ENCODE data around the gene NR3C2. TPM values are rescaled to one million over a fixed set of nuclear protein-coding genes. Genes with fewer than 3 reads are reported as not detected.
"Not testable (repeated sequence)": the region's sequence is repeated elsewhere in the genome, so short reads cannot be mapped to it uniquely, and the experiment has no call there.

NR3C2 gene
- total RNA-seq, 1 donor from 2014 or later: 0.75 TPM

- H3K4me1 Mint-ChIP-seq (ENCODE audit: unreplicated experiment): peaks cover 6% of the 10 kb centered on the region
These were observed 351.4 kb downstream of the NR3C2 start for GRCh38 chr4:148090503-148091476.

GRCh38 chr4:148090029-148090428 lies 352.2 kb downstream of the NR3C2 start:
- Mint-ChIP-seq H3K4me3 (ENCODE audit: unreplicated experiment) (no peak overlapping the region), H3K36me3 (ENCODE audit: unreplicated experiment) (peaks cover 10% of the 10 kb centered on the region), H3K9me3 (ENCODE audit: unreplicated experiment) (peaks cover 27% of the 10 kb centered on the region), H3K27me3 (ENCODE audit: unreplicated experiment) (no peaks in the 10 kb centered on the region), H3K4me1 (ENCODE audit: unreplicated experiment) (peaks cover 6% of the 10 kb centered on the region), H3K27ac (ENCODE audit: unreplicated experiment) (no peak overlapping the region)
- no peak for DNase-seq (ENCODE audit: extremely low spot score, unreplicated experiment)
- no peak for TF ChIP-seq CTCF (IDR thresholded peaks at IDR 0.05)

More at GRCh38 chr4:148090503-148091476, 351.4 kb downstream of the NR3C2 start:
- TF ChIP-seq CTCF (IDR thresholded peaks at IDR 0.05): no peak
- DNase-seq (ENCODE audit: extremely low spot score, unreplicated experiment): peak; percentile 79
- H3K4me3 Mint-ChIP-seq (ENCODE audit: unreplicated experiment): no peak overlapping the region
- no peak overlapping the region for H3K27ac Mint-ChIP-seq (ENCODE audit: unreplicated experiment)
- no peaks in the 10 kb centered on the region for H3K27me3 Mint-ChIP-seq (ENCODE audit: unreplicated experiment)
- peaks cover 4% of the 10 kb centered on the region for H3K36me3 Mint-ChIP-seq (ENCODE audit: unreplicated experiment)
- peaks cover 19% of the 10 kb centered on the region for H3K9me3 Mint-ChIP-seq (ENCODE audit: unreplicated experiment)

DNA sequence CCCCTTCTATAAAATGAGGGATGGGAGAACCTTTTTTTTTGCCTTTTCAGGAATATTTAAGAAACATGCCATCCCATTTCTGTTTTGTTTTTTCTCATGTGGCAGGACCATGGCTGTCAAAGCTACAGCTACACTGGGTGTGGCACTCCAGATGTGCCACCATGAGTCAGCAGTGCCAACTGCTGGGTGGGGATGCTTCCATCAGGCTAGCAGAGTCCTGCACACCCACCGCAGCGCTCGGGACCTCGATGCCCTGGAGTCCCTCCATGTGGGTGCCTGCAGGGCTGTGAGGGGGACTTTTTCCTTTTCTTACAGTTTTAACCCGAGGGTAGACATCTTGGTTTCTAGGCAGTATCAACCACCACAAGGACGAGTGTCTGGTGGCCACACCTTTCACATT lies 352.6 kb downstream of the NR3C2 start:
- TF ChIP-seq CTCF (IDR thresholded peaks at IDR 0.05): no peak
- H3K27ac Mint-ChIP-seq (ENCODE audit: unreplicated experiment): no peak overlapping the region
- no peaks in the 10 kb centered on the region for H3K27me3 Mint-ChIP-seq (ENCODE audit: unreplicated experiment)
- peaks cover 29% of the 10 kb centered on the region for H3K9me3 Mint-ChIP-seq (ENCODE audit: unreplicated experiment)
- H3K4me1 Mint-ChIP-seq (ENCODE audit: unreplicated experiment): peaks cover 6% of the 10 kb centered on the region
- no peak for DNase-seq (ENCODE audit: extremely low spot score, unreplicated experiment)
- peaks cover 11% of the 10 kb centered on the region for H3K36me3 Mint-ChIP-seq (ENCODE audit: unreplicated experiment)
- no peak overlapping the region for H3K4me3 Mint-ChIP-seq (ENCODE audit: unreplicated experiment)

DNA sequence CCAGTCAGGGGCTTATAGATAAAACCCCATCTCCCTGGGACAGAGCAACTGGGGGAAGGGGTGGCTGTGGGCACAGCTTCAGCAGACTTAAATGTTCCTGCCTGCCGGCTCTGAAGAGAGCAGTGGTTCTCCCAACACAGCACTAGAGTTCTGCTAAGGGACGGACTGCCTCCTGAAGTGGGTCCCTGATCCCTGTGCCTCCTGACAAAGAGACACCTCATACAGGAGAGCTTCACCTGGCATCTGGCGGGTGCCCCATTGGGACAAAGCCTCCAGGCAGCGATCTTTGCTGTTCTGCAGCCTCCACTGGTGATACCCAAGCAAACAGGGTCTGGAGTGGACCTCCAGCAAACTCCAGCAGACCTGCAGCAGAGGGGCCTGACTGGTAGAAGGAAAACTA lies 359.1 kb downstream of the NR3C2 start:
- Mint-ChIP-seq H3K36me3 (ENCODE audit: unreplicated experiment) (peaks cover 62% of the 10 kb centered on the region), H3K9me3 (ENCODE audit: unreplicated experiment) (peaks cover 32% of the 10 kb centered on the region)
- DNase-seq (ENCODE audit: extremely low spot score, unreplicated experiment); H3K4me1 Mint-ChIP-seq (ENCODE audit: unreplicated experiment); H3K4me3 Mint-ChIP-seq (ENCODE audit: unreplicated experiment); H3K27ac Mint-ChIP-seq (ENCODE audit: unreplicated experiment); H3K27me3 Mint-ChIP-seq (ENCODE audit: unreplicated experiment): not testable (repeated sequence)

GRCh38 chr4:148081745-148082144 lies 360.5 kb downstream of the NR3C2 start:
- DNase-seq (ENCODE audit: extremely low spot score, unreplicated experiment): no peak
- Mint-ChIP-seq H3K27ac (ENCODE audit: unreplicated experiment) (no peak overlapping the region), H3K4me3 (ENCODE audit: unreplicated experiment) (no peak overlapping the region), H3K36me3 (ENCODE audit: unreplicated experiment) (peaks cover 72% of the 10 kb centered on the region), H3K4me1 (ENCODE audit: unreplicated experiment) (no peaks in the 10 kb centered on the region), H3K27me3 (ENCODE audit: unreplicated experiment) (no peaks in the 10 kb centered on the region), H3K9me3 (ENCODE audit: unreplicated experiment) (peaks cover 21% of the 10 kb centered on the region)
- TF ChIP-seq CTCF (IDR thresholded peaks at IDR 0.05): no peak
